HUDEP-2 (cell line): ENCODE results near the gene SUPV3L1.
A peak's percentile ranks its signal among the peaks of the same experiment; 100 is the strongest.
"Not testable (repeated sequence)": the region's sequence is repeated elsewhere in the genome, so short reads cannot be mapped to it uniquely, and the experiment has no call there.

ENCODE experiments used
- DNase-seq, 76 experiments: peaks; one replicate each; lab custom pipeline; 2025; ENCODE audit not compliant: unreplicated experiment in 76 of 76; lab: John Stamatoyannopoulos, UW

The SUPV3L1 gene

GRCh38 chr10:69179743-69180524, at the start of gene SUPV3L1:
Gene SUPV3L1 (plus strand): TSS chr10:69180234. CDS start chr10:69180292, 58 bp downstream.
- peak in 75 of 76 experiments; percentile 32 to 96 (median 88) for DNase-seq

GRCh38 chr10:69130251-69130650, 49.8 kb upstream of the SUPV3L1 start:
- DNase-seq, result no peak

GRCh38 chr10:69139961-69140360, 40.1 kb upstream of the SUPV3L1 start:
- DNase-seq, result no peak

- DNase-seq, result no peak
These were observed 38.7 kb upstream of the SUPV3L1 start for GRCh38 chr10:69141304-69141703.

- DNase-seq, result not testable (repeated sequence)
These were observed 38.0 kb upstream of the SUPV3L1 start for GRCh38 chr10:69142074-69142473.

- DNase-seq, result no peak
These were observed 37.1 kb upstream of the SUPV3L1 start for GRCh38 chr10:69142983-69143382.

GRCh38 chr10:69145329-69145728, 34.7 kb upstream of the SUPV3L1 start:
- DNase-seq, result no peak

- no peak for DNase-seq
These were observed 34.2 kb upstream of the SUPV3L1 start for GRCh38 chr10:69145864-69146263.

- DNase-seq, result no peak
These were observed 33.3 kb upstream of the SUPV3L1 start for GRCh38 chr10:69146759-69147158.

- no peak for DNase-seq
These were observed 28.1 kb upstream of the SUPV3L1 start for GRCh38 chr10:69151984-69152383.

GRCh38 chr10:69153227-69153626, 26.8 kb upstream of the SUPV3L1 start:
- DNase-seq, result no peak

GRCh38 chr10:69160809-69161241, 19.2 kb upstream of the SUPV3L1 start:
- peak in 3 of 76 experiments; percentile 2 to 9 (median 6) for DNase-seq

- no peak for DNase-seq
These were observed 11.5 kb upstream of the SUPV3L1 start for GRCh38 chr10:69168493-69168892.

GRCh38 chr10:69172241-69172982, 7.6 kb upstream of the SUPV3L1 start:
- DNase-seq, result no peak

- DNase-seq, result not testable (repeated sequence)
These were observed 4.7 kb upstream of the SUPV3L1 start for GRCh38 chr10:69175326-69175725.

- no peak for DNase-seq
These were observed 3.2 kb upstream of the SUPV3L1 start for GRCh38 chr10:69176823-69177222.

GRCh38 chr10:69179089-69179742, 818 bp upstream of the SUPV3L1 start:
- peak in 35 of 76 experiments; percentile 1 to 86 (median 35) for DNase-seq

GRCh38 chr10:69180525-69181204, 631 bp downstream of the SUPV3L1 start:
- peak in 17 of 76 experiments; percentile 0 to 33 (median 11) for DNase-seq

- DNase-seq, result no peak
These were observed 1.4 kb downstream of the SUPV3L1 start for GRCh38 chr10:69181433-69181832.

GRCh38 chr10:69182005-69182404, 2.0 kb downstream of the SUPV3L1 start:
- DNase-seq, result no peak

GRCh38 chr10:69186524-69186923, 6.5 kb downstream of the SUPV3L1 start:
- no peak for DNase-seq
